Measurements from ENCODE around the gene EPN1.

EPN1 gene

DNA sequence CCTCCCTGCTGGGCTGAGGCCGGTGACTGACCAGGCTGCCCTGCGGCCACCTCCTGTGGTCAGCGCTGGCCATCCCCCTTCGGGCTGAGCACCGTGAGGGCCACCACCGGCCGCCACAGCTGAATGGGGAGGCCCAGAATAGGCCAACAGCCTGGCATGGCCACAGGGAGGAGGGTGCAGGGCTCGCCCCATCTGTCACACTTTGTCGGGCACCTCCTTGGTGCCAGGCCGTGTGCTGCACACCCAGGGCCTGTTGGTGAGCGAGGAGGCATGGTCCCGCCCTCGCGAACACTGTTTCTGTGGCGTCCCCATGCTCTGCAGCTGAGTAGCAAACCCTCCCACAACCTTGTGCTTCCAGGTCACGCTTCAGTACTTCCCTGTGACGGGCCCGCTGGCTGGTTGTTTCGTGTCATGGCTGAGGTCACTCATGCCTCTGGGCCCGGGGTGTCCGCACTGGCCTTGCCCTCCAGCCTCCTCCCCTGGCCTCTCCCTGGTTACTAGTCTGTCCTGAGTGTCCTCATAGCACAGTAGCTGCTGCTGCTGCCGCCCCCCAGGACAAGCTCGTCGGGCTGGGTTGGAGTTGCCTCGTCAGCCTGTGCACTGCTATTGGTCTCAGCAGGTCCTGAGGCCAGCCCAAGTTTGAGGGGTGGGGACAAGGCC is 15.2 kb downstream of the EPN1 start:
- TF ChIP-seq, protein P1, sequence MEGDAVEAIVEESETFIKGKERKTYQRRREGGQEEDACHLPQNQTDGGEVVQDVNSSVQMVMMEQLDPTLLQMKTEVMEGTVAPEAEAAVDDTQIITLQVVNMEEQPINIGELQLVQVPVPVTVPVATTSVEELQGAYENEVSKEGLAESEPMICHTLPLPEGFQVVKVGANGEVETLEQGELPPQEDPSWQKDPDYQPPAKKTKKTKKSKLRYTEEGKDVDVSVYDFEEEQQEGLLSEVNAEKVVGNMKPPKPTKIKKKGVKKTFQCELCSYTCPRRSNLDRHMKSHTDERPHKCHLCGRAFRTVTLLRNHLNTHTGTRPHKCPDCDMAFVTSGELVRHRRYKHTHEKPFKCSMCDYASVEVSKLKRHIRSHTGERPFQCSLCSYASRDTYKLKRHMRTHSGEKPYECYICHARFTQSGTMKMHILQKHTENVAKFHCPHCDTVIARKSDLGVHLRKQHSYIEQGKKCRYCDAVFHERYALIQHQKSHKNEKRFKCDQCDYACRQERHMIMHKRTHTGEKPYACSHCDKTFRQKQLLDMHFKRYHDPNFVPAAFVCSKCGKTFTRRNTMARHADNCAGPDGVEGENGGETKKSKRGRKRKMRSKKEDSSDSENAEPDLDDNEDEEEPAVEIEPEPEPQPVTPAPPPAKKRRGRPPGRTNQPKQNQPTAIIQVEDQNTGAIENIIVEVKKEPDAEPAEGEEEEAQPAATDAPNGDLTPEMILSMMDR (conservative IDR thresholded peaks at IDR 0.05; ENCODE audit: low read depth) = no peak
- no peak overlapping the region for H3K27ac ChIP-seq
- ChIA-PET CTCF (no interaction called here), POLR2A (ENCODE audit: low non-redundant PET) (no interaction called here)
- DNase-seq (ENCODE audit: low spot score) = no peak

DNA sequence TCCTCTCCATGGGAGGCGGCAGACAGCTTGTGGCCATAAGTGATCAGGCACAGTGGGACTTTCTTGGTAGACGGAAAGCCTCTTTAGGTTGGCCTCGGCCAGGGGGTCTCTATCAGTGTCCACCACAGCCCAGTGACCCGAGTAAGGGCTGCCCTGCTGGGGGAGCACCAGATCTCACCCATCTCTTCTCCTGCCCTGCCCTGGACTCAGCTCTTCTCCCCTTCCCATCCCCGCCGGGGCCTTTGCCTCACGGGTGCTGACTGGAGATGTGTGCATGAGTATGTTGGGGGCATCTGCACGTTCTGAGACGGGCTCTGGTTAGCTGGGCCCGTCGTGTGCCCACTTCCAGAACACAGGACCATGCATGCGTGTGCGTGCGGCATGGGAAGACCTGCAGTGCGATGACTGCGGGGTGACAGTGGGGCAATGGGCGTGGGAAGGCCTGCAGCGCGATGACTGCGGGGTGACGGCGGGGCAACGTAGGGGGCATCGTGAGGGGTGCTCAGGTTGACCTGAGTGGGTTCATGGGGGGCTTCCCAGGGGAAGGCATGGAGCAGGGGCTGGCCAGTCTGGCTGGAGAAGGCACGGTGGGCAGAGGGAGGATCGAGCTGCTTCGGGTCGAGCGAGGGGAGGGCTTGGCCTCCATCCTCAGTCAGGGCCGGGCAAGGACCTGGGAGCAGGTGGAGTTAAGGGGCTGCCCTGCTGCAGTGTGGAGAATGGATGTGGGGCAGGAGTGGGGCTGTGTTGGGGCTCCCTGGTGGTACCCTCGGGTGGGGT is 15.9 kb downstream of the EPN1 start:
- POLR2A ChIA-PET (ENCODE audit: low non-redundant PET) = no interaction called here
- CTCF ChIA-PET = no interaction called here
- no peak overlapping the region for H3K27ac ChIP-seq
- TF ChIP-seq, protein P1 (conservative IDR thresholded peaks at IDR 0.05; ENCODE audit: low read depth) = no peak
- no peak for DNase-seq (ENCODE audit: low spot score)

DNA sequence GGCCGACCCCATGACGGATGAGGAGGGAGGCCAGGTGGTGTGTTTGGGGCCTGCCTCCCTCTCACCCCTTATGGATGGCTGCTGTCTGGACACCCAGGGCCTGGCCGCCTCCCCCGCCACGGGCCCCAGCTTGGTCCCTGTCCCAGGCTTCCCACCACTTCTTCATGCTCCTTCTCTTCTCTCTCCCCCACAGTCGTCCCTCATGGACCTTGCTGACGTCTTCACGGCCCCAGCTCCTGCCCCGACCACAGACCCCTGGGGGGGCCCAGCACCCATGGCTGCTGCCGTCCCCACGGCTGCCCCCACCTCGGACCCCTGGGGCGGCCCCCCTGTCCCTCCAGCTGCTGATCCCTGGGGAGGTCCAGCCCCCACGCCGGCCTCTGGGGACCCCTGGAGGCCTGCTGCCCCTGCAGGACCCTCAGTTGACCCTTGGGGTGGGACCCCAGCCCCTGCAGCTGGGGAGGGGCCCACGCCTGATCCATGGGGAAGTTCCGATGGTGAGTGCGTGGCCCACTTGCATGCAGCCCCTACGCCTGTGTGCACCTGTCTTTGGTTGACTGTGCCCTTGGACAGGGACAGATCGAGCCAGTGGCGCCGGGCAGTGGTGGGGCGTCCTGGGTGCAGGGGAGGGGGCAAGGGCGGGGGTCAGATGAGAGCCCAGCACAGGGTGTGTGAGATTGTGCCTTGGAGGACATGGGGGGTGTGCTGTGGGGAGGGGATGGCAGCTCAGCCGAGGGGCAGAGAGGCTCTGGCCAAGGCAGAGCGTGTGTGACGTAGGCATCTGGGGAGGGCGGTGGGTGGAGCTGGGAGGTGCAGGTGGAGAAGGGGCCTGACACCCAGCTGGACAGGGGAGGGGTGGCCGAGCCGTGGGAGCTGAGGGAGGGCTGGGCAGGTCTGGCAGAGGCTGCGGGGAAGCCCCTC is 16.8 kb downstream of the EPN1 start:
- POLR2A ChIA-PET (ENCODE audit: low non-redundant PET) = no interaction called here
- no peak overlapping the region for H3K27ac ChIP-seq
- DNase-seq (ENCODE audit: low spot score) = no peak
- CTCF ChIA-PET = interaction anchor here (0.6 kb wide), 1 partner anchor 46 kb away, joined by 3 read pairs; the partner anchor contains the start of gene NLRP9
- TF ChIP-seq, protein P1 (conservative IDR thresholded peaks at IDR 0.05; ENCODE audit: low read depth) = no peak

DNA sequence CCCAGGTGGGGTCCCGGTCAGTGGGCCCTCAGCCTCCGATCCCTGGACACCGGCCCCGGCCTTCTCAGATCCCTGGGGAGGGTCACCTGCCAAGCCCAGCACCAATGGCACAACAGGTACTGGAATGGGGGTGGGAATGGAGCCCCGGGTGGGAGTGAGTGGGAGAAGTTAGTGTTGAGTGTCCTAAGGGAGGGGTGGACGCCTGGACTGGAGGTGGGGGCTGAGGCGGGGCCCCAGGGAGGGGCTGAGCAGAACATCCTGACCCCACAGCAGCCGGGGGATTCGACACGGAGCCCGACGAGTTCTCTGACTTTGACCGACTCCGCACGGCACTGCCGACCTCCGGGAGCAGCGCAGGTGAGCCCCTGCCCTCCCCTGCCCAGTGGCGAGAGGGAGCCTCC is 17.7 kb downstream of the EPN1 start:
- TF ChIP-seq, protein P1 (conservative IDR thresholded peaks at IDR 0.05; ENCODE audit: low read depth) = no peak
- ChIA-PET CTCF (no interaction called here), POLR2A (ENCODE audit: low non-redundant PET) (no interaction called here)
- no peak for DNase-seq (ENCODE audit: low spot score)
- 0 out of 2 replicates have a peak overlapping the region, but pooled peaks have one; percentile 22 for H3K27ac ChIP-seq

DNA sequence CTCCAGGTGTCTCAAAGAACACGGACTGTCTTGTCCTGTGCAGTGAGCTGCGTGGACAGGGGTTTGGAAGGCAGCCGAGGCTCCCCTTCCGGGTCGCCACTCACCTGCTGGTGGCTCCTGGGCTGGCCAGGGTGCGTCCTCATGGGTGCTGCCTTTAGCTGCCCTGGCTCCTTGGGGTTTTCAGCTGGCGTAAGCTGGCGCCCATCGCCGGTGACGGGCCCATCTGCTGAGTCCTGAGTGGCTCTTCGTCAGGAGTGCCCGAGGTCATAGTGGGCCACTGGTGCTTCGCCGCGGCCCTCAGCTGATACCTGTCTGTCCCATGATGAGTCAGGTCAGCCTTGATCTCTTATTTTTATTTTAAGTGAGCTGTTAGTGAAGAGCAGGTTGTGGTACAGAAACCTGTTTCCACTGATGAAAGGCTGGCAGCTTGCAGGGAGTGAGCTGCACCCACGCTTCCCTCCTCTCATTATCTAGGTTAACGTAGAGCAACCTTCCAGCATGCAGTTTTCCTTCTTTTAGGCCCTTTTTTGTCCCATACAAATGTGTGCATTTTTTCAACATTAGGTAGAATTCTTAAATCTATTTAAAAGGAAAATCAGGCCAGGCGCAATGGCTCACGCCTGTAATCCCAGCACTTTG is 18.4 kb downstream of the EPN1 start:
- ChIA-PET POLR2A (ENCODE audit: low non-redundant PET) (no interaction called here), CTCF (no interaction called here)
- no peak for DNase-seq (ENCODE audit: low spot score)

More for the DNA sequence above, 18.4 kb downstream of the EPN1 start:
- 0 out of 2 replicates have a peak overlapping the region, but pooled peaks have one; percentile 22 for H3K27ac ChIP-seq
- TF ChIP-seq, protein P1 (conservative IDR thresholded peaks at IDR 0.05; ENCODE audit: low read depth) = no peak

All from RWPE1 (cell line).